T-cell (primary cell): ENCODE results near the gene TEP1. TPM values are rescaled to one million over a fixed set of nuclear protein-coding genes. Genes with fewer than 3 reads are reported as not detected.

Experiments used
- ATAC-seq, 4 experiments: fragments of 200-7000 bp in 3 of 4; fragments of 150-1000 bp in 1 of 4; cut with Tn5 transposase; replicated peaks in 1 of 4; 1 replicate in 3 of 4; 2 replicates in 1 of 4; pipeline ENCODE4 v1.10.0; 2021; ENCODE audit warnings: moderate library complexity in 3 of 4, mild to moderate bottlenecking in 2 of 4, moderate number of reproducible peaks in 1 of 4
- CTCF ChIA-PET, 2 donors: fragments of 300-600 bp; sonication (Branson Sonifier 250); formaldehyde crosslinking; loops; one replicate each; lab custom pipeline; 2022; ENCODE audit warnings: antibody characterized with exemption in 2 of 2; lab: Charles Lee
- POLR2A ChIA-PET, 2 donors: fragments of 300-600 bp; sonication (Branson Sonifier 250); formaldehyde crosslinking; loops; one replicate each; lab custom pipeline; 2022; ENCODE audit warnings: antibody characterized with exemption in 2 of 2; lab: Charles Lee
- DNase-seq, 35 experiments: peaks; one replicate each; pipeline versions ENCODE4 v3.0.0 to v3.0.0-alpha.2; 2013 to 2023
- H3K27ac ChIP-seq: one replicate; pipeline ENCODE4 v1.5.1; 2013; ENCODE audit warnings: low read length
- H3K27me3 ChIP-seq, 2 experiments: replicated peaks in 1 of 2; 1 replicate in 1 of 2; 2 replicates in 1 of 2; pipeline versions ENCODE4 v1.6.1 to v1.7.0; 2013; ENCODE audit warnings: low read length in 1 of 2, mixed read lengths in 1 of 2; ENCODE audit not compliant: control insufficient read depth in 2 of 2, insufficient read depth in 2 of 2; ENCODE audit errors: extremely low read depth in 1 of 2
- H3K36me3 ChIP-seq, 2 donors: 1 replicate in 1 of 2; 2 replicates in 1 of 2; pipeline versions ENCODE4 v1.6.1 to v1.7.0; 2013; ENCODE audit warnings: low read length in 1 of 2; ENCODE audit not compliant: control insufficient read depth in 2 of 2, insufficient read depth in 1 of 2; ENCODE audit errors: extremely low read depth in 1 of 2
- H3K4me1 ChIP-seq, 2 experiments: 1 replicate in 1 of 2; 2 replicates in 1 of 2; pipeline versions ENCODE4 v1.6.1 to v1.7.0; 2013; ENCODE audit warnings: low read length in 2 of 2, mixed read lengths in 1 of 2; ENCODE audit not compliant: insufficient read depth in 2 of 2, control insufficient read depth in 1 of 2; ENCODE audit errors: extremely low read depth in 1 of 2
- H3K4me3 ChIP-seq, 2 donors: 1 replicate in 1 of 2; 2 replicates in 1 of 2; pipeline versions ENCODE4 v1.5.1 to v1.7.0; 2013; ENCODE audit warnings: mild to moderate bottlenecking in 2 of 2, low read length in 1 of 2, moderate library complexity in 1 of 2; ENCODE audit not compliant: control insufficient read depth in 1 of 2; ENCODE audit errors: extremely low read depth in 1 of 2
- H3K9me3 ChIP-seq: 2 replicates; pipeline ENCODE4 v1.7.0; 2013
- H3K27ac Mint-ChIP-seq, 2 donors: one replicate each; pipeline ENCODE4 v1.8.0; 2020 to 2021; ENCODE audit warnings: mild to moderate bottlenecking in 2 of 2, mixed read lengths in 2 of 2
- H3K27me3 Mint-ChIP-seq, 2 donors: one replicate each; pipeline ENCODE4 v1.8.0; 2021 to 2022; ENCODE audit warnings: mixed read lengths in 2 of 2
- H3K36me3 Mint-ChIP-seq: one replicate; pipeline ENCODE4 v1.8.0; 2021; ENCODE audit warnings: mixed read lengths
- H3K4me1 Mint-ChIP-seq, 3 donors: one replicate each; pipeline ENCODE4 v1.8.0; 2020 to 2022; ENCODE audit warnings: mixed read lengths in 3 of 3, mild to moderate bottlenecking in 1 of 3
- H3K4me3 Mint-ChIP-seq, 3 donors: one replicate each; pipeline ENCODE4 v1.8.0; 2020 to 2022; ENCODE audit warnings: mild to moderate bottlenecking in 3 of 3, mixed read lengths in 3 of 3, moderate library complexity in 3 of 3
- H3K9me3 Mint-ChIP-seq, 3 donors: one replicate each; pipeline ENCODE4 v1.8.0; 2020 to 2022; ENCODE audit warnings: mixed read lengths in 3 of 3
- WGBS: methylation state at CpG from one replicate; pipeline ENCODE4 v1.1.5; 2013; ENCODE audit warnings: missing lambda C conversion rate; ENCODE audit not compliant: insufficient coverage; 5-methylcytosine and 5-hydroxymethylcytosine counted together
- total RNA-seq, 35 experiments: library from RNA in 6 of 35; stranded (reverse) in 6 of 35; fragments of 120-200 nt in 1 of 35; gene quantifications; one replicate each; pipeline versions ENCODE4 v1.2.1 to v1.2.4 and lab custom pipeline; 2013 to 2026

TEP1 gene
- total RNA-seq, 5 donors from 2014 or later (not counting 1 experiment from before 2014, with no cell fraction given) = 38.5 to 71.5 (median 65.5) TPM

DNA sequence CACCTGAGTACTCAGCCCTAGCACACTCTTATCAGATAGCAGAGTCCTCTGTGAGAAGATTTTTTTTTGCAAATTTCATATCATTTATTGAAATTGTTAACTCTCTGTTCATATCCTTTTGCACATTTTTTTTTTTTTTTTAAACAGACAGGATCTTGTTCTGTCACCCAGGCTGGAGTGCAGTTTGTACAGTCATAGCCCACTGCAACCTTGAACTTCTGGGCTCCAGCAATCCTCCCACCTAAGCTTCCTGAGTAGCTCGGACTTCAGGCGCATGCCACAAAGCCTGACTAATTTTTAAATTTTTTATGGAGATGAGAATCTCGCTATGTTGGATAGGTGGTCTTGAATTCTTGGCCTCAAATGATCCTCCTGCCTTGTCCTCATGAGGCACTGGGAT lies 65.6 kb downstream of the TEP1 start:
- ChIA-PET POLR2A (no interaction called here), CTCF (no interaction called here)
- Histone ChIP-seq H3K27me3 (peaks cover 0 to 4% of the 10 kb centered on the region in 2 experiments), H3K9me3 (no peaks in the 10 kb centered on the region), H3K27ac (no peak overlapping the region), H3K4me1 (peaks cover 4 to 6% of the 10 kb centered on the region in 2 experiments), H3K4me3 (no peak overlapping the region), H3K36me3 (peaks cover 0 to 37% of the 10 kb centered on the region in 2 donors)
- H3K27me3 Mint-ChIP-seq = no peaks in the 10 kb centered on the region
- DNase-seq (no peak), ATAC-seq (no peak)
- peaks cover 14 to 24% (median 18%) of the 10 kb centered on the region in 3 donors for H3K4me1 Mint-ChIP-seq
- H3K27ac Mint-ChIP-seq = no peak overlapping the region
- H3K9me3 Mint-ChIP-seq = no peaks in the 10 kb centered on the region
- no peak overlapping the region for H3K4me3 Mint-ChIP-seq
- H3K36me3 Mint-ChIP-seq = peaks cover 24% of the 10 kb centered on the region
- 100% methylated on average over 1 of the region's 3 CpGs for WGBS

DNA sequence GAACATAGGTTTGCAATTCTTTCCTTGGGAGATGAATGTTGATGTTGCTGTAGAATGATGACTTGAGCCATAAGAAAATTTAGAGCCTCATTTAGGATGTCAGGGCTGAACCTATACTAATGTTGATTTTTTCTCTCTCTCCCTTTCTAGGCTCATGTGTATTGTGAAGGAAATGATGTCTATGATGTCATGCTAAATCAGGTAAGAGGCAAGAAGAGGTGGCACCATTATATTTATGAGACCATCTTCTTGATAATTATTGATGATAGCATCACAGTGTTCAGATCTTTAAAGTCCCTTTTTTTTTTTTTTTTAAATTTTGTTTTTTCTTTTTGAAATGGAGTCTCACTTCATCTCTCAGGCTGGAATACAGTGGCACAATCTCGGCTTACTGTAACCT lies 66.6 kb downstream of the TEP1 start:
- H3K36me3 ChIP-seq = peaks cover 0 to 27% of the 10 kb centered on the region in 2 donors
- H3K9me3 ChIP-seq = no peaks in the 10 kb centered on the region
- ATAC-seq (no peak), DNase-seq (no peak)
- no peak overlapping the region for H3K27ac ChIP-seq
- Mint-ChIP-seq H3K4me3 (no peak overlapping the region), H3K27ac (no peak overlapping the region), H3K27me3 (no peaks in the 10 kb centered on the region), H3K36me3 (peaks cover 20% of the 10 kb centered on the region), H3K4me1 (peaks cover 14 to 24% (median 18%) of the 10 kb centered on the region in 3 donors), H3K9me3 (no peaks in the 10 kb centered on the region)
- peaks cover 6 to 7% of the 10 kb centered on the region in 2 experiments for H3K4me1 ChIP-seq
- POLR2A ChIA-PET = interaction anchor here in 1 of 2 donors (0.6 kb wide), 1 partner anchor 63 kb away, joined by 6 read pairs; no protein-coding TSS in a partner anchor
- CTCF ChIA-PET = interaction anchor here in 1 of 2 donors (0.7 kb wide), 3 partner anchors 17 to 322 kb away, joined by 6 to 9 read pairs (median 6); no protein-coding TSS in a partner anchor
- H3K27me3 ChIP-seq = peaks cover 0 to 4% of the 10 kb centered on the region in 2 experiments
- no CpG with 5 or more reads among the region's 1 CpG for WGBS
- no peak overlapping the region for H3K4me3 ChIP-seq

DNA sequence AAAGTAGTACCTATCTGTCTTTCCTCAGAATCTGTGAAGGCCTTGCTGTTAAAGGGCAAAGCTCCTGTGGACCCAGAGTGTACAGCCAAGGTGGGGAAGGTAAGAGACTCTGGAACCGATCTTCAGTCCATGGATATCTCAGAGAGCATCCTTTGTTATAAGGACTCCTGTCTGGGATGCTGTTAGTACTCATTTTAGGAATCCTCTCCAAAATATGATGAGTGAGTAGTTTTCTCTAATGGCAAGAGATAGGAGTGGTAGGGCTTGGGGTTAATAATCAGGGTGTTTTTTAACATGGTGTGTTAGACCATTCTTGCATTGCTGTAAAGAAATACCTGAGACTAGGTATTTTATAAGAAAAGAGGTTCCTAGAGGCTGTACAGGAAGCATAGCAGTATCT lies 67.9 kb downstream of the TEP1 start:
- no peak overlapping the region for H3K27ac Mint-ChIP-seq

DNA sequence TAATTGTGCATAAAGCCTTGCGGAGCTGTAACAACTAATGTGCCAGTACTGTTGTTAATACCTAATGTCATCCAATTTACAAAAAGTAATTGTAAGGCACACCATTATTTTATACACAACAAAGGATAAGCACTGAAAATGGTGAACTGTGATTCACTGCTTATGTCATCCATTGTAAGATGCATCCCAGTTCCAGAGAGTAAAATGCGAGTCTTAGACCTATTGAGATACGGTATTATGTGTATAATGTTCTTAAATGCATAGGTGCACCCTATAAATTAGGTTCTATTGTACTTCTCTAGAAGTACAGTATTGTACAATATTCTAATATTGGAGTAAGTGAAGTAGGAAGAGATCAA lies 69.5 kb downstream of the TEP1 start:
- Histone ChIP-seq H3K9me3 (no peaks in the 10 kb centered on the region), H3K27ac (peak overlapping the region; percentile 91), H3K4me3 (peak overlapping the region; percentile 97 to 98), H3K4me1 (peaks cover 6 to 7% of the 10 kb centered on the region in 2 experiments), H3K36me3 (peaks cover 0 to 9% of the 10 kb centered on the region in 2 donors), H3K27me3 (peaks cover 0 to 4% of the 10 kb centered on the region in 2 experiments)
- H3K27me3 Mint-ChIP-seq = no peaks in the 10 kb centered on the region
- no CpG with 5 or more reads among the region's 3 CpGs for WGBS
- ATAC-seq (no peak), DNase-seq (no peak)
- H3K36me3 Mint-ChIP-seq = peaks cover 9% of the 10 kb centered on the region
- peaks cover 14 to 27% (median 17%) of the 10 kb centered on the region in 3 donors for H3K4me1 Mint-ChIP-seq
- peak overlapping the region; percentile 90 to 96 for H3K27ac Mint-ChIP-seq
- ChIA-PET POLR2A (interaction anchor here (1.0 to 3.6 kb wide), 12 partner anchors 9 to 340 kb away, joined by 3 to 64 read pairs (median 6); partner anchors contain the start of genes CCNB1IP1 (in 2 of the 2), APEX1 (in 1 of the 2), PIP4P1 (in 1 of the 2) and PNP (in 1 of the 2)), CTCF (interaction anchor here (0.7 to 6.9 kb wide), 16 partner anchors 8 to 514 kb away, joined by 3 to 159 read pairs (median 4); partner anchors contain the start of genes CCNB1IP1 (in 1 of the 2), PIP4P1 (in 1 of the 2), RNASE4 (in 1 of the 2) and TTC5 (in 1 of the 2))
- H3K4me3 Mint-ChIP-seq = peak overlapping the region; percentile 92 to 94 (median 93)
- H3K9me3 Mint-ChIP-seq = no peaks in the 10 kb centered on the region

More for the DNA sequence above, 67.9 kb downstream of the TEP1 start:
- DNase-seq (no peak), ATAC-seq (no peak)
- H3K4me3 Mint-ChIP-seq = peak overlapping the region in 1 of 3 donors; percentile 28
- no peak overlapping the region for H3K27ac ChIP-seq
- H3K9me3 Mint-ChIP-seq = no peaks in the 10 kb centered on the region
- WGBS = 100% methylated on average over 1 of the region's 1 CpG
- peaks cover 14% of the 10 kb centered on the region for H3K36me3 Mint-ChIP-seq
- no peaks in the 10 kb centered on the region for H3K27me3 Mint-ChIP-seq
- no peak overlapping the region for H3K4me3 ChIP-seq
- H3K4me1 ChIP-seq = peaks cover 6 to 7% of the 10 kb centered on the region in 2 experiments
- peaks cover 14 to 24% (median 18%) of the 10 kb centered on the region in 3 donors for H3K4me1 Mint-ChIP-seq
- ChIA-PET CTCF (interaction anchor here in 1 of 2 donors (4.9 kb wide), 1 partner anchor 18 kb away, joined by 35 read pairs; no protein-coding TSS in a partner anchor), POLR2A (no interaction called here)
- H3K36me3 ChIP-seq = peaks cover 0 to 20% of the 10 kb centered on the region in 2 donors
- H3K27me3 ChIP-seq = peaks cover 0 to 4% of the 10 kb centered on the region in 2 experiments
- H3K9me3 ChIP-seq = no peaks in the 10 kb centered on the region

DNA sequence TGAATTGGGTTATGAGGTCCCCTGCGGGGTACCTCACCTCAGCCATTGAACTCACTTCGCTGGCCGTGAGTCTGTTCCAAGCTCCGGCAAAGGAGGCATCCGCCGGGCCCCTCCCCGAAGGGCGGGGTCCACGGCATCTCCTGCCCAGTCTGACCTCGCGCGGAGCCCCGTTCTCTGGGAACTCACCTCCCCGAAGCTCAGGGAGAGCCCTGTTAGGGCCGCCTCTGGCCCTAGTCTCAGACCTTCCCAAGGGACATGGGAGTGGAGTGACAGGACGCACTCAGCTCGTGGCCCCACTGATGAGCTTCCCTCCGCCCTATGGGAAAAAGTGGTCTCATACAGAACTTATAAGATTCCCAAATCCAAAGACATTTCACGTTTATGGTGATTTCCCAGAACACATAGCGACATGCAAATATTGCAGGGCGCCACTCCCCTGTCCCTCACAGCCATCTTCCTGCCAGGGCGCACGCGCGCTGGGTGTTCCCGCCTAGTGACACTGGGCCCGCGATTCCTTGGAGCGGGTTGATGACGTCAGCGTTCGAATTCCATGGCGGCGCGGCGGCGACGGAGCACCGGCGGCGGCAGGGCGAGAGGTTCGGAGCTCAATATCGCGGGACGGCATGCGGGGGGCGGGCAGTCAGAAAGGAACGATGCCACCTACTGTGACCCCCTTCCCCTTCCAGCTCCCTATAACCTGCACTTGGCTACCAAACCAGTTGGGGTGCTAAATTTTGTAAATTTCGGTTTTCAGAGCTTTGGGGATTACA lies 70.0 kb downstream of the TEP1 start, which contains the start of gene PARP2:
PARP2 (plus strand) TSS at position 544 of the 770 bp plus-strand sequence; CDS start at position 551, 7 bp downstream.
- ATAC-seq (peak; percentile 84 to 87 (median 85)), DNase-seq (peak; percentile 71 to 96 (median 82))
- peaks cover 14 to 29% (median 17%) of the 10 kb centered on the region in 3 donors for H3K4me1 Mint-ChIP-seq
- Histone ChIP-seq H3K27ac (peak within 1 kb of the TSS; percentile 91), H3K36me3 (peaks cover 0 to 6% of the 10 kb centered on the region in 2 donors), H3K27me3 (peaks cover 0 to 4% of the 10 kb centered on the region in 2 experiments), H3K4me3 (peak within 1 kb of the TSS; percentile 97 to 98), H3K9me3 (no peaks in the 10 kb centered on the region), H3K4me1 (peaks cover 6 to 7% of the 10 kb centered on the region in 2 experiments)
- H3K4me3 Mint-ChIP-seq = peak within 1 kb of the TSS; percentile 92 to 94 (median 93)
- no peaks in the 10 kb centered on the region for H3K9me3 Mint-ChIP-seq
- POLR2A ChIA-PET = interaction anchor here (0.5 to 3.6 kb wide), 20 partner anchors 9 to 340 kb away, joined by 3 to 64 read pairs (median 6); partner anchors contain the start of genes APEX1 (in 2 of the 2), CCNB1IP1 (in 2 of the 2), OSGEP (in 1 of the 2) and PIP4P1 (in 1 of the 2)
- CTCF ChIA-PET = interaction anchor here (0.6 to 6.9 kb wide), 18 partner anchors 9 to 883 kb away, joined by 3 to 159 read pairs (median 5); partner anchors contain the start of genes CCNB1IP1 (in 1 of the 2), PIP4P1 (in 1 of the 2), RNASE4 (in 1 of the 2) and TTC5 (in 1 of the 2)
- H3K27ac Mint-ChIP-seq = peak within 1 kb of the TSS; percentile 90 to 96
- H3K27me3 Mint-ChIP-seq = no peaks in the 10 kb centered on the region
- peaks cover 9% of the 10 kb centered on the region for H3K36me3 Mint-ChIP-seq
- 0% methylated on average over 29 of the region's 50 CpGs for WGBS
